ENCODE results near the gene PAPPA2.
"Not testable (repeated sequence)": the region's sequence is repeated elsewhere in the genome, so short reads cannot be mapped to it uniquely, and the experiment has no call there.

Gene PAPPA2, protein sequence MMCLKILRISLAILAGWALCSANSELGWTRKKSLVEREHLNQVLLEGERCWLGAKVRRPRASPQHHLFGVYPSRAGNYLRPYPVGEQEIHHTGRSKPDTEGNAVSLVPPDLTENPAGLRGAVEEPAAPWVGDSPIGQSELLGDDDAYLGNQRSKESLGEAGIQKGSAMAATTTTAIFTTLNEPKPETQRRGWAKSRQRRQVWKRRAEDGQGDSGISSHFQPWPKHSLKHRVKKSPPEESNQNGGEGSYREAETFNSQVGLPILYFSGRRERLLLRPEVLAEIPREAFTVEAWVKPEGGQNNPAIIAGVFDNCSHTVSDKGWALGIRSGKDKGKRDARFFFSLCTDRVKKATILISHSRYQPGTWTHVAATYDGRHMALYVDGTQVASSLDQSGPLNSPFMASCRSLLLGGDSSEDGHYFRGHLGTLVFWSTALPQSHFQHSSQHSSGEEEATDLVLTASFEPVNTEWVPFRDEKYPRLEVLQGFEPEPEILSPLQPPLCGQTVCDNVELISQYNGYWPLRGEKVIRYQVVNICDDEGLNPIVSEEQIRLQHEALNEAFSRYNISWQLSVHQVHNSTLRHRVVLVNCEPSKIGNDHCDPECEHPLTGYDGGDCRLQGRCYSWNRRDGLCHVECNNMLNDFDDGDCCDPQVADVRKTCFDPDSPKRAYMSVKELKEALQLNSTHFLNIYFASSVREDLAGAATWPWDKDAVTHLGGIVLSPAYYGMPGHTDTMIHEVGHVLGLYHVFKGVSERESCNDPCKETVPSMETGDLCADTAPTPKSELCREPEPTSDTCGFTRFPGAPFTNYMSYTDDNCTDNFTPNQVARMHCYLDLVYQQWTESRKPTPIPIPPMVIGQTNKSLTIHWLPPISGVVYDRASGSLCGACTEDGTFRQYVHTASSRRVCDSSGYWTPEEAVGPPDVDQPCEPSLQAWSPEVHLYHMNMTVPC (N-terminal part only)

GRCh38 chr1:176462674-176463378, at the start of gene PAPPA2:
Gene PAPPA2, plus strand, starts transcription at chr1:176463175. Its CDS starts 93,148 bp downstream, at chr1:176556323.
- no peak for FAIRE-seq

GRCh38 chr1:176416777-176417176, 46.2 kb upstream of the PAPPA2 start:
- FAIRE-seq, result no peak

DNA sequence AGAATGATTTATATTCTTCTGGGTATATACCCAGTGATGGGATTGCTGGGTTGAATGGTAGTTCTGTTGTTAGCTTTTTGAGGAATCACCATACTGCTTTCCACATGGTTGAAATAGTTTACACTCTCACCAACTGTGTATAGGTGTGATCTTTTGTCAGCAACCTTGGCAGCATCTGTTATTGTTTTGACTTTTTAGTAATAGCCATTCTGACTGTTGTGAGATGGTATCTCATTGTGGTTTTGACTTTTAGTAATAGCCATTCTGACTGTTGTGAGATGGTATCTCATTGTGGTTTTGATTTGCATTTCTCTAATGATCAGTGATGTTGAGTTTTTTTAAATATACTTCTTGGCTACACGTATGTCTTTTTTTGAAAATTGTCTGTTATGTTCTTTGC, 43.4 kb upstream of the PAPPA2 start:
- not testable (repeated sequence) for FAIRE-seq

DNA sequence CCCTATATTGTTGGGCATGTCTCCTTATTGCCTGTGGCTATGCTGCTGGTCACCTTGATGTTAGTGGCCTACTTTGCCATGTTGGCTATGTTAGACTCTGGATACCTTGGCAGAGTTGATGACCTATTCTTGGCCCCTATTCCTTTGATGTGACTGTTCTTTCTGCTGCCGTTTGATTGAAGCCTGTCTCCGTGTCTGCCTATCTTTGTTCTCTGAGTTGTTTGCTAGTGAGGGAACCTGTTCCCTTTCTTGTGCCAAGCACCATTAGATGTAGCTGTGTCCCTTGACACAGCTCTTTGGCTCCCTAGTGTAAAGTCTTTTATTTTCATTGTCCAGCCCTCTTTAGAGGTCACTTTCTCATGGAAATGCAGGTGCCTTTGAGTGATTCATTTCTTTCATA, 28.7 kb upstream of the PAPPA2 start:
- no peak for FAIRE-seq

GRCh38 chr1:176436251-176436650, 26.7 kb upstream of the PAPPA2 start:
- FAIRE-seq, result no peak

GRCh38 chr1:176440176-176440575, 22.8 kb upstream of the PAPPA2 start:
- FAIRE-seq, result no peak

GRCh38 chr1:176444286-176444685, 18.7 kb upstream of the PAPPA2 start:
- no peak for FAIRE-seq

- FAIRE-seq, result no peak
These were observed 17.6 kb upstream of the PAPPA2 start for GRCh38 chr1:176445402-176445801.

DNA sequence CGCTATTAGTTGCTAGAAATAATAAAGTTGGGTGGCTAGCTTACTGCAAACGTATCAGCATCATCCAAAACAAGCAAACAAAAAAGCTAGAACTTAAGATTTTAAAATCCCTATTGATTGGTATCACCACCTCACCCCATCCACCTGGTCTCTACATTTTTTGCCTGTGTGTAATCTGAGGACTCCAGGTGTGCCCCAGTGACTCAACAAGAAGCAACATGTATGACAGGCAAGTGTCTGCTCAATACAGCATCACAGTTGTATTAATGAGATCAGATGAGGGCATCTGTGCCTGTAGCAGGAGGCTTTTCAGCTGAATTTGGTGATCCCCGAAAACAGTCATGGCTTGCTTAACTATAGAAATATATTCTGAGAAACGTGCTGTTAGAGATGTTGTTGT, 14.6 kb upstream of the PAPPA2 start:
- no peak for FAIRE-seq

- no peak for FAIRE-seq
These were observed 12.4 kb upstream of the PAPPA2 start for GRCh38 chr1:176450526-176450925.

DNA sequence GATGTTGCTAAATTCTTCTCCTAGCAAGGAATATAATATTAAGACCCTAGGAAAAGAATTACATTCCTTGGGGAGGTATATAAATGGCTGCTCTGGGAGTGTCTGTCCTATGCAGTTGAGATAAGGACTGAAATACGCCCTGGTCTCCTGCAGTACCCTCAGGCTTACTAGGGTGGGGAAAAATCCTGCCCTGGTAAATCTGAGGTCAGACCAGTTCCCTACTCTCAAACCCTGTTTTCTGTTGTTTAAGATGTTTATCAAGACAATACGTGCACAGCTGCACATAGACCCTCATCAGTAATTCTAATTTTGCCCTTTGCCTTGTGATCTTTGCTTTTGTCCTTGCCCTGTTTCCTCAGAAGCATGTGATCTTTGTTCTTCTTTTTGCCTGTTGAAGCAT, 11.2 kb upstream of the PAPPA2 start:
- FAIRE-seq, result not testable (repeated sequence)

DNA sequence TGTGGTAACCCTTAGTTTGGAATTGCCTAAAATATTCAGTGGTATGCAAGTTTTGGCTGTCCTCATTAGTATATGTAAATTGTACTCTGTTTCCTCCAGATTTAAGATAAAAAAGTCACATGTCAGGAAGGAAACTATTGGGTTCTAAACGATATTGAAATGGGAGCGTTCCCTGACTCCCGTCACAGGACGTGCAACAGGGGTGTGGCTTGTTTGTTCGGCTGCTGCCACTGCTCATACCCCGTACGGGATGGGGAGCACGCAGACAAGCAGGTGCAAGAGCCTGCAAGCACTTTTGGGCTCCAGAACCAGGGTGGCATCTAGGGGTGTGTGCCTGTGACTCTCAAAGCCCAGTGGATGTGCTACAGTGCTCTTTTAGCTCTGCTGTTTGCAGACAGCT, 6.2 kb upstream of the PAPPA2 start:
- FAIRE-seq, result no peak

DNA sequence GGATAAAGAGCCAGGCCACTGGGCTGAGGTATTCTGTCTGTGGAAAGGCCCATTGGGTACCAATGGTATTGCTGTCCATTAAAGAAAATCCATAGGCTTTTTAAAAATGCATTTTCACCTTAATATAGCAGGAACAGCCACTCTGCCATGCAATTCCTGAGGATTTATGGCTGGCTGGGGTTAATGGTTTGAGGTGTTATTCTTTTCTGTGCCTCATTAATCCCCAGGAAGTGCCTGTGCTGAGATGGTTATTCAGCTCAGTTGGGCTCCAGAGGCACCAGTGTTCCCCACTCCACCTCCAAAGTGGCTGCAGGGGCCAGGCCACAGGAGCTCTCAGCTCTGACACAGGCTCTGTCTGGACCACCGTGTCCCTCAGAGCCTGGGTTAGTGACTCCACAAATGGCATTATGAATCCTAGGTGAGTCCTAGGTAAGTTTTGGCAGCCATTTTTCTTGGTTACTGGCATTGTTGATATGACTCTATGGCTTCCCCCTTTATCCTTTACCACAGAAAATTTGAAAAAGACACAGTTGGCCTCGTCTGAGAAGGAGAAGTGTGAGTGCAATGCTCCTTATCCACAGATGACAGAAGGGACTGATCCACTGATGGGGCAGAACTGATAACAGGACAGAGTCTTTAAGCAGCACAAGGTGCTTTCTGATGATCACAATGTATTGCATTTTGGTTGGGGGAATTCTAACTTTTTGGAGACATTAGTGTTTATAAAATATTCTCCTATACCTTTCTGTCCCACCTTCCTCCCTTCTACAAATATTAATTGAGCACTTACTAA, 2.2 kb upstream of the PAPPA2 start:
- no peak for FAIRE-seq

DNA sequence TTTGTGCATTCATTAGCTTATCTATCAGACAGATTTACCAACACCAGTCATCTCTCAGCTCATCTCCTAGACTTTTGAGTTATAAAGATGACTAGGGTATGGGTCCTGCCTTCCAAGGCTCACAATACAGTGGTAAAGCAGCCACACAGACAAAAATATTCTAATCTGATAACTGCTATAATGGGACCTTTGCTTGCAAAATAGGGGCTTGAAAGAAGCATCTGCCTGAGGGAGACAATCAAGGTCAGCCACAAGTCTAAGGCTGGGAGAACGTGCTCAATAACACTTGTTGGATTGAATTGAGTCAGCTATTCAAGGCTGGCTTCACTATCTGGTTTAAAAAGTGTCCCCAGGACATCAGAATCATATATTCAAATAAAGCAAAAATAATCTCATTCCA, 1.4 kb upstream of the PAPPA2 start:
- FAIRE-seq, result no peak

GRCh38 chr1:176466514-176466913, 3.5 kb downstream of the PAPPA2 start:
- no peak for FAIRE-seq

- no peak for FAIRE-seq
These were observed 6.6 kb downstream of the PAPPA2 start for GRCh38 chr1:176469450-176470010.

GRCh38 chr1:176471338-176472121, 8.6 kb downstream of the PAPPA2 start:
- no peak for FAIRE-seq

- FAIRE-seq, result no peak
These were observed 17.0 kb downstream of the PAPPA2 start for GRCh38 chr1:176479971-176480370.

GRCh38 chr1:176480750-176481149, 17.8 kb downstream of the PAPPA2 start:
- no peak for FAIRE-seq

DNA sequence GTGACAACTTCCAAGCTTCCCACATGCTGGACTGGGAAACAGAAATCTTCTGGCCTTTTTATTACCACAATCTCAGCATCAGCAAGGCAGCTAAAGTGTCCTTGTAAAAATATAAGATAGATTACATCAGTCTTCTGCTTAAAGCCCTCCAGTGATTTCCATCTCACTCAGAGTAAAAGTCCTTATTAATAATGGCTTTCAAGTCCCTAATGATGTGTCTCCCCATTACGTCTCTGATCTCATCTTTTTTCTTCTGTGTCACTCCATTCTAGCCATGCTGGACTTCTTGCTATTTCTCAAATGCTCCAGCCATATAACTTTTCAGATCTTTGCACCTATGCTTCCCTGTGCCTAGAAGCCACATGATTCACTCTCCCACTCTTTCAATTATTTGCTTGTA, 22.1 kb downstream of the PAPPA2 start:
- no peak for FAIRE-seq

GRCh38 chr1:176494436-176494835, 31.5 kb downstream of the PAPPA2 start:
- no peak for FAIRE-seq
